GM21717 (cell line): Measurements from ENCODE around the gene ATP4B.

Source experiments
- ATAC-seq: cut with Tn5 transposase; IDR thresholded peaks from one replicate; pipeline ENCODE4 v1.9.1; 2021; ENCODE audit warnings: mild to moderate bottlenecking, moderate library complexity; ENCODE audit not compliant: unreplicated experiment

Gene ATP4B

DNA sequence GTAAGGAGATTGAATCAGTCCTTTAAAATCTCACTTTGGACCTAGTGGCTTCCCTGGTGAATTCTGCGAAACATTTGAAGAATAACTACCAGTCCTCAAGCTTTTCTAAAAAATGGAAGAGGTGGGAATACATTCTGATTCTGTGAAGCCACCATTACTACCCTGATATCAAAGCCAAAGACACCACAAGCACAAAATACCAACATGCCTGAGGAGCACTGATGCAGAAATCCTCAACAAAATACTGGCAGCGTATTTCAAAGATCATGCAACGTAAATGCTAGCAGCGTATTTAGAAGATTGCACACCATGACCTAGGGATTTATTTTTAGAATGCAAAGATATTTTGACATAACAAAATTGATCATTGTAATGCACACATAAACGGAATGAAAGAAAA lies 14.4 kb downstream of the ATP4B start:
- ATAC-seq: no peak

DNA sequence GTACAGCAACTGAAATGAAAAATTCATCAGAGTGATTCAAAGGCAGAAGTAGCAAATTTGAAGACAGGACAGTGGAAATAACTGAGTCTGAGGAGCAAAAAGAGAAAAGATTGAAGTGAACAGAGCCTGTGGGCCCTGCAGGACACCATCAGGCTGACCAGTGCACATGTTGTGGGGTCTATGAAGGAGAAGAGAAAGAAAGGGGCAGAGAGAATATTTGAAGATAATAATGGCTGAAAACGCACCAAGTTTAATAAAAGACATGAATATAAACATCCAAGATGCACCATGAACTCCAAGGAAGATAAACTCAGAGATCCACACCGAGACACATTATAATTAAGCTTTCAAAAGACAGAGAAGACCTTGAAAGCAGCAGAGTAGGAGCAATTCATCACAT lies 15.4 kb downstream of the ATP4B start:
- no peak for ATAC-seq

DNA sequence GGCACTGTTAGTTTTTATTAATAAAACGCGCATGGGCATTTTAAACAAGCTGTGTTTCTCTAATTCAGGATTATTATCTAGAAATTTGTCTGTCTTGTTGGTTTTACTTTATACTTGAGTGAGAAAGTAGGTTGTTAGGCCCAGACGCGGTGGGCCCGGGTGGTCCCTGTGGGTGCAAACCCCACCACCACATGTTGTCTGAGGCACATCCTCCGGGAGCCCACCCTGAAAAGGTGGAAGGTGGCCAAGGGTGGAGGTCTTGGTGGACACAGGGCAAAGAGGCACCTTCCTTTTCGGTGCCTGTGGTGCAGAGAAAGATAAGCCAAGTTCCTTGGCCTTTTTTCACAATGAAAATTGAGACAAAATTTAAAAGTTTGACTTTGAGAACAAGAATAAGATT lies 16.6 kb downstream of the ATP4B start:
- ATAC-seq: no peak

DNA sequence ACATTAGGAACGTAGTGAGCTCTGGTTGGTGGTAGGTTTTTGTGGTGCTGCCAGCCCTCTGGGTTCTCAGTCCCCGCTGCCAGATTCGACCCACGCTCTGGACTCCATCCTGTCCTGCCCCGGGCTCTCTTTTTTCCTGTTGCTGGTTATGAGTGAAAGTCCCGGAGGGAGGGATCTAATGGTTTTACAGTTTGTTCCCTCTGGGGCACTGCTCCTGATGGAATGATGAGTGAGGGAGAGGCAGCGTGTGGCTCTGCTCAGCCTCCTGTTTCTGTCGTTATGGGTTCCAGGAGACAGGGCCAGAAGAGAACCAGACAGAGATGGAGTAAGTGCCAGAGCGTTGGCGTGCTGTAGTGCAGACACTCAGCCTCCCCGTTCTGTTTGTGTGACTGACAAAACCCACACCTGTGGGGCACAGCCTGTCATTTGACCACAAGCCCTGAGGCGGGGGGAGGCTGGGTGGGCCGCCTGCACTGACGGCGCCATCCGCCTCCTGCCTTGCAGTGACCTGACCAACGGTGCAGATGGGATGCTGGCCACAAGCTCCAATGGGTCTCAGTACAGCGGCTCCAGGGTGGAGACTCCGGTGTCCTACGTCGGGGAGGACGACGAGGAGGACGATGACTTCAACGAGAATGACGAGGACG lies 18.3 kb downstream of the ATP4B start:
- ATAC-seq: no peak

DNA sequence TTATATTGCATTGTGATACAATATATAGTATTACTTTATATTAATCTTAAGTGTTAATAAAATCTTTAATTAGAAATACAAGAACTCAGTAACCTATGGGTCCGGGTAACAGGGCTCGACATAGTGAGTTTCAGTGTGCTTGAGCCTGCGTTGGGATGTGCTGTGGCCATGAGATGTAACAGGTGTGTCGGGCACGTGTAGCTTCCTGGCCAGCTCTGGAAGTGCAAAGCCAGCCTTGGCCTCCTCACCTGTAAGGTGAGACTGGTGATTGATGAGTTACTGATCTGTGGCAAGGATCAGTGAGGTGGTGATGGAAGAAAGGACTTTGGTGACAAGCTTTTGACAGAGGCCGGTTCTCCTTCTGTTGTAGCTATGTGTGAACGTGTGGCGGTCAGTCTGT lies 19.2 kb downstream of the ATP4B start:
- no peak for ATAC-seq

DNA sequence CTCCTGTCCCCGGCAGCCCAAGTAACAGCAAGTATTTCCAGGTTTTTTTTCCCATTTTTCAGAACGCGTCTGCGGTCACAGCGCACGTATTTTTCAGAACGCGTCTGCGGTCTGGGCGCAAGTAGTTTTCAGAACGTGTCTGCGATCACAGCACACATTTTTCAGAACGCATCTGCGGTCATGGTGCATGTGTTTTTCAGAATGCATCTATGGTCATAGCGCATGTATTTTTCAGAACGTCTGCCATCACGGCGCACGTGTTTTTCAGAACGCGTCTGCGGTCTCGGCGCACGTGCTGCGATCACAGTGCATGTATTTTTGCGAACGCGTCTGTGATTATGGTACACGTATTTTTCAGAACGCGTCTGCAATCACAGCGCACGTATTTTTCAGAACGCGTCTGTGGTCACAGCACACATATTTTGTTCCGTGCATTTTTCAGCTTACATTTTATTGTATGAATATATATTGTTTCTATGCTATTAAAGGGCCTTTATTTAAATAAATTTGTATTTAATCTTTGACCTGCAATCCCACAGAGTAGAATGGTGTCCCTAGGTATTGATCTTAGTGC lies 19.7 kb downstream of the ATP4B start:
- no peak for ATAC-seq

DNA sequence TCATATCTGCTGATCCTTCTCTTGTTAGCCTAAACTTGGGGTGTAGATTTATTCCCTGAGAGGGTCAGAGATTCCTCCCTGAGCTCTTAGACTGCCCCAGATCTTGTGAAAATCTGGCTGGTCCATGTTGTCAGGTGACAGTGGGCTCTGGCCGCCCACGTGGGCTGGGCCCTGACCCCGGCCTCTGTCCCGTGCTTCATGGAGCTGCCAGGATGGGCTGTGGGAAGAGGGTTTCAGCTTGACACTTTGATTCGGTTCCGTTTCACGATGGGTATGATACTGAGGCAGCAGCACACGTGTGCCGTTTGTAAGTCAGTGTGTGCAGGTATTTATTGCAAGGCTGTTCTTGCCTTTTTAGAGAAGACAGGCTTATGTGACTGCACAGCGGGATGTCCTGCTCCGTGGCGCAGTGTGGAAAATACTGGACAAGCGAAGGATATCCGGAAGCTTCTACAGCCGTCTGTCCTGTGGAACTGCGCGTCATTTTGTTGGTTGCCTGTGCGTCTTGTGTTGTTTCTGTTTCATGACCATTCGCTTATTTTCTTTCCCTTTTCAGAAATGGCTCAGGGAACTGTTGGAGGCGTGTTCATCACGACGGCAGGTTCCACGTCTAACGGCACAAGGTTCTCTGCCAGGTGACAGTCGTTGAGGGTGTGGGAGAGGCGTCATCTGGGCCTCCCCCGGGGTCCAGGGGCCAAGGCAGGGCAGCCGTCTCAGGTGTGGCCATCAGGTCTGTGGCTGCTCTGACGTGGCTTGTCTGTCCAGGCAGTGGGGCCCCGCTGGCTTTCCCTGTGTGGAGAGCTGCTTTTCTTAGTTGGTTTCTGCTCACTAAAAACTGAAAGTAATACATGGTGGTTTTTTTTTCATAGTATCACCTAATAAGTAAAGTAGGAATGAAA lies 20.5 kb downstream of the ATP4B start:
- ATAC-seq: no peak

DNA sequence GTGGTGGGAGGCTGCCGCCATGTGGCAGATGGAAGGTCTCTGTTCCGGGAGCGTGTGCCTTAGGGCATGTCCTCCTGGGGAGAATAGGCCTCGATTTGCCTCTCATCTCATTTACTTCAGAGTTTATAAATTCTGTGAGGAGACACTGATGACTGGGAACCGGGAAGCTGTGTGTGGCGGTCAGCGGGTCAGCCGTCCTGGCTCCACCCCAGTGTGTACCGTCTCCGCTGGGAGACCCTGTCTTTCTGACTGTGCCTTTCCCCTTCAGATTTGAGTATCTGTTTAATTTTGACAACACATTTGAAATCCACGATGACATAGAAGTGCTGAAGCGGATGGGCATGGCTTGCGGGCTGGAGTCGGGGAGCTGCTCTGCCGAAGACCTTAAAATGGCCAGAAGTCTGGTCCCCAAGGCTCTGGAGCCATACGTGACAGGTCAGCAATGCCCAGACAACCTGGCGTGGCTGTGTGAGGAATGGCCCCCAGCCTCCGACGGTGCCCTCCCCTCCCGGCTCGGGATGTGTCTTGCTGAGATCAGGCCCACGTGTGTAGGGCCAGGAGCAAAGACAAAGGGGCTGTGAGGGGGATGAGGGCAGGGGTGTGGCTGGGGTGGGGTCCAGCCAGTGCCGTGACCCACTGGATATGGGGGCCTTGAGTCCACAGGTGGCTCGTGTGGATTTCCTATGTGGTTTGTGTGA lies 21.6 kb downstream of the ATP4B start:
- ATAC-seq: no peak

DNA sequence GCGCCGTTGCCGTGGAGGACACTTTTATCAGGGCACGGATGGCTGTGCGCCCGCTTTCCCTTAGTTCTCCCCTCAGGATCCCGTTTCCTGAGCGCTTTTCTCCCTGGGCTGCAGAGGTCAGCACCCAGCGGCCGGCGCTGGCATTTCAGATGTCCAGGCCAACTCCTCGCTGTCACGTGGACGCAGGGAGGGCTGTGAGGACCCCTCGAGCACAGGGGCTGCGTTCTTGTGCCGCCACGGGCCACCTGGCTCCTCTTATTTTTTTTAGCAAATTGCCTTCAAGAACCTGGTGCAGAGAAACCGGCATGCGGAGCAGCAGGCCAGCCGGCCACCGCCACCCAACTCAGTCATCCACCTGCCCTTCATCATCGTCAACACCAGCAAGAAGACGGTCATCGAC lies 22.3 kb downstream of the ATP4B start:
- ATAC-seq: no peak

DNA sequence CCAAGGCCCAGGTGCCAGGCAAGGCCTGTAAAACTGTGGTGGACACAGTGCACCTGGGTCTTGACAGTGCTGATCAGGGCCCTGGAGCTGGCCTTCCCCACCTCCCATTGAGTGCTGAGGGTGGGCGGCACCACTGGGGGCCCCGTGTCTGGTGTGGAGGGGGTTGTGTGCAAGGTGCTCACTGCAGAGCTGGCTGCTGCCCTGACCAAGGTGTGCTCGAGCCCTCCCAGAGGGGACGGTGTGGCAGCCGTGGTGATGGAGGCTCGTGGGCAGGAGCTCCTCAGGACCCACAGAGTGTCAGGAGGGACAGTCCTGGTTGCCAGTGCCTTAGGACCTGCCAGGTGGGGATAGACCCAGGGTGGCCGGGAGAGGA lies 23.0 kb downstream of the ATP4B start:
- no peak for ATAC-seq

DNA sequence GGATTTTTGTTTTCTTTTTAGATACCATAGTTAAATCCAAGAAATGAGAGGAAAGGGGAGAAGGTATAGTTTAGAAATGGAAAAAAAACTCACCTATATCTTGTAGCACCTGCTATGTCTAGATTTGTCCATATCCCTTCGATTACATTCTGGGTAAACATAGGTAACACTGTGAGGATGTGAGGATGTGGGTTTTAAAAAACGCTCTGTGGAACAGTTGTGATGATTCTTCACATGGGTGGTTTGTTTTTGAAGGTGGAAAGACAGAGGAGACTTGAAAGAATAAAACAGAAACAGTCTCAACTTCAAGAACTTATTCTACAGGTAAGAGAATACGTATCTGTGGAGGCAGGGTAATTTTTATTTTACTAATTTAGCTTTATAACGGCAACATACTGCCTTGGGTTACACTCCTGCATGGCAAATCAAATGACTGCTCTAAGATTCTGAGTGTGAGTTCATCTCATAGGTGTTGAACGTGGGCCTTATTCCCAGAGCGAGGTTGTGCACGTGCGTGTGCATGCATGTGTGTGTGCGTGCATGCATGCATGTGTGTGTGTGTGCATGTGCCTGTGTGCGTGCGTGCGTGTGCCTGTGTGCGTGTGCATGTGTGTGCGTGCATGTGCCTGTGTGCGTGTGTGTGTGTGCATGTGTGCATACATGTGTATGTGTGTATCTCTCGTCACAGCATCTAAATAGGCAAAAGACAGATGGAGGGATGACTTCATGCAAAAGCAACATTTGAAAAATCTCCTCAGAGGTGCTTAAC lies 23.5 kb downstream of the ATP4B start:
- no peak for ATAC-seq

DNA sequence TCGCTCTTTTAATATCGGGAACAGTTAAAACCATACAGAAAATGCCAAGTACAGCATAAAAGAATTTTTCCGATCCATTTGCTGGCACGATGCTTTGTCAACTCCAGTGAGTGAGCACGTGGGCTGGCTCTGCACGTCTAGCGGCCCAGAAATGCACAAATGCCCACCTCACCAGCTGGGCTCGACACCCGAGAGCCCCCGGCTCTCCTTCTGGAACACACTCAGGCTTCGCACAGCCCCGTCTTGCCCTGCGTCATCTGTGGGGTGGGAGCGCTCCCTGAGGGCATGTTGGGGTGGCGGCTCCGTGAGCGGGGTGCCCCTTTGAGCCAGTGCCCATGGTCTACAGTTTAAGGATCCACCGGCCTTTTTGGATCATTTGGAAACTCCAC lies 24.5 kb downstream of the ATP4B start:
- no peak for ATAC-seq

DNA sequence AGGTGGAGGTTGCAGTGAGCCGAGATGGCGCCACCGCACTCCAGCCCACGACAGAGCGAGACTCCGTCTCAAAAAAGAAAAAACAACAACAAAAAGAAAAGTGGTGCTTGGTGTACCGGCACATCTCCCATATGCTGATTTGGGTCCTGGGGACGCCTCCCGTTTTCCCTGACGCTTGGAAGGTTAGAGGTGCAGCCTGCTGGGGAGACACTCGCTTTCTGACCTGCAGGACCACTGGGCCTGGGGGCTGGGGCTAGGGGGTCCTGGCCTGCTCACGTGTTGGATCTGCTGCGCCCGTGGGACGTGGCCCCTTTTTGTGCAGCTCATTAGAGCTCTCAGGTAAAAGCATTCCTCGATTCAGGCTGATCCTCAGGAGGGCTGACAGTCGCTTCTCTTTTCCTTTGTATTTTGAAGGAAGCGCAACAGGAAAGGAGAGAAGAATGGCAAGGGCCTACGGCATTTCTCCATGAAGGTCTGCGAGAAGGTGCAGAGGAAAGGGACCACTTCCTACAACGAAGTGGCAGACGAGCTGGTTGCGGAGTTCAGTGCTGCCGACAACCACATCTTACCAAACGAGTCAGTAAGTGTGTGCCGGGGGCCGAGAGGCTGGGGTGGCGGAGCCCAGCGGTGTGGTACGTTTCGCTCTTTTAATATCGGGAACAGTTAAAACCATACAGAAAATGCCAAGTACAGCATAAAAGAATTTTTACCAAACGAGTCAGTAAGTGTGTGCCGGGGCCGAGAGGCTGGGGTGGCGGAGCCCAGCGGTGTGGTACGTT lies 25.1 kb downstream of the ATP4B start:
- no peak for ATAC-seq

DNA sequence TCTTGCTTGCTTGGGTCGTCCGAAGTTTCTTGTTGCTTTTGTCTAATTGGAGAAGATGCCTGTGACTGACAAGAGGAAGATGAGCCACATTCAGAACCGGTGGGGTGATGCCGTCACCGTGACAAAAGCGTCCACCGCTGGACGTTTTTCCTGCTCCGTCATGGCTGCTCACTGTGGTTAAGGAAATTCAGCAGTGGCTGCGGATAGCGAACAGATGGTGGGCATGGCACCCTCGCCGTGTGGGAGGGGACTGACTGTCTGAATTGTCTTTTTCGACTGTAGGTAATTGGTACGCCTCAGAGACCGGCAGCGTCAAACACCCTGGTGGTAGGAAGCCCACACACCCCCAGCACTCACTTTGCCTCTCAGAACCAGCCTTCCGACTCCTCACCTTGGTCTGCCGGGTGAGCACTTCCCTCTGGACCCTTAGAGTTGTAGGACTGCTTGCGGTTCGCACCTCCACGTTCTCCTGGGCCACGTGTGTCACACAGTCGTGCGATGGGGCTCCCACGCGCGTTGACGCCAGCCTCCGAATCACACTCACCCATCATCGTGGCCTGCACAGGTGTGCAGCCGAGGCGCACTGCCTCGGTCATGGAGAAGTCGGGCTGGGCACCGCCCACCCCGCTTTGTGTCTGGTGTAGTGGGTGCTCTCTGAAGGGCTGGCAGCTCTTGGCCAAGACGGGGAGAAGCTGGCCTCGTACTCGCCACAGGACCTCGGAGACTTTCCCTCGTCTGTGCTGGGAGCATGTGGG lies 26.5 kb downstream of the ATP4B start:
- no peak for ATAC-seq

DNA sequence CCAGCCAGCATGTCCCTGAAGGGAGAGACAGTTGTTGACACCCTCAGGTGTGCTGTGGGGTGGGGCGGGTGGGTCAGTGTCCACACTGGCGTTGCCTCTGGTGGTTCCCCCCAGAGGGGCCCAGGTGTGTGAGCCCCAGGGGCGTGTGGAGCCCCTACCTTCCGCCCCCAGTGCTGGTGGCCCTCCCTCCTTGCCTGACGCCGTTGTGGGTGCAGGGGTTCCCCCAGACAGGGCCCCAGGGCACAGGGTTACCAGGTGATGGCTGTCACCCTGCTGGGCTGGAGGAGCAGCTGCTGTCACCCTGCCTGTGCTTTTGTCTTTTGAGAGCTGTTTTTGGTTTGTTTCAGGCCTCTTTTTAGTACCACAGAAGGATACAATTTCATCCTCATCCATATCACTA lies 27.2 kb downstream of the ATP4B start:
- ATAC-seq: no peak

DNA sequence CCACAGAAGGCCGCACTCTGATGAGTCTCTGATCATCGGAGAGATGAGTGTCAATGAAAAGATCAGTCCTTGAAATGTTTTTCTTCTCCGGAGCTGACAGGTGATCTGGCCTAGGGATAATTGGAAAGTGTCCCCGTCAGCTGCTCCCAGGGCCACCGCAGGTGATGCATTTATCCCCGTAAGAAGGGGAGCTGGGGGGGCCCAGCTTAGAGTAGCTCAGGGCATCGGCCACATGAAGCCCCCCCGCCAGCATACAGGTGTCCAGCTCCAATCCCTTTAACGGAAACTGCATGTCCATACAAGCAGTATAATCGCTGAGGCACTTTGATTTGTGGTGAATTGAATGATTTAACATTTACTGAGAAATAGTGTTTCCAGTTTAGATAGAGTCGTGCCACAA lies 27.7 kb downstream of the ATP4B start:
- no peak for ATAC-seq

DNA sequence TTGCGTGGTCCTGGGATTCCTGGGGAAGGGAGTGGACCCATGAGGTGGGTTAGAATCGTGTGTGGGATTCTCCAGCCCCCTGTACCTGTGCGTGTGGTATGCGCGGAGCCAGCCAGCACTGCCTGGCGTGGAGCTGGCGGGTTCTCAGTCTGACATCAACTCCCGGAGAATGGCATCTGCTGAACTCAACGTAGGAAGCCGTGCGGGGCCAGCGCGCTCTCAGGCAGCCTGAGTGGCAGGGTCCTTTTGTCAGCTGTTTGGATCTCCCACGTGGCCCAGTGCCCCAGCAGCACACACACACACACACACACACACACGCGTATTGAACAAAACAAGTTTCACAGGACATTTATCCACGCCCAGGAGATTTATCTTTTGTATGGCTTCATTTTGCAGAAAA lies 28.1 kb downstream of the ATP4B start:
- ATAC-seq: no peak

DNA sequence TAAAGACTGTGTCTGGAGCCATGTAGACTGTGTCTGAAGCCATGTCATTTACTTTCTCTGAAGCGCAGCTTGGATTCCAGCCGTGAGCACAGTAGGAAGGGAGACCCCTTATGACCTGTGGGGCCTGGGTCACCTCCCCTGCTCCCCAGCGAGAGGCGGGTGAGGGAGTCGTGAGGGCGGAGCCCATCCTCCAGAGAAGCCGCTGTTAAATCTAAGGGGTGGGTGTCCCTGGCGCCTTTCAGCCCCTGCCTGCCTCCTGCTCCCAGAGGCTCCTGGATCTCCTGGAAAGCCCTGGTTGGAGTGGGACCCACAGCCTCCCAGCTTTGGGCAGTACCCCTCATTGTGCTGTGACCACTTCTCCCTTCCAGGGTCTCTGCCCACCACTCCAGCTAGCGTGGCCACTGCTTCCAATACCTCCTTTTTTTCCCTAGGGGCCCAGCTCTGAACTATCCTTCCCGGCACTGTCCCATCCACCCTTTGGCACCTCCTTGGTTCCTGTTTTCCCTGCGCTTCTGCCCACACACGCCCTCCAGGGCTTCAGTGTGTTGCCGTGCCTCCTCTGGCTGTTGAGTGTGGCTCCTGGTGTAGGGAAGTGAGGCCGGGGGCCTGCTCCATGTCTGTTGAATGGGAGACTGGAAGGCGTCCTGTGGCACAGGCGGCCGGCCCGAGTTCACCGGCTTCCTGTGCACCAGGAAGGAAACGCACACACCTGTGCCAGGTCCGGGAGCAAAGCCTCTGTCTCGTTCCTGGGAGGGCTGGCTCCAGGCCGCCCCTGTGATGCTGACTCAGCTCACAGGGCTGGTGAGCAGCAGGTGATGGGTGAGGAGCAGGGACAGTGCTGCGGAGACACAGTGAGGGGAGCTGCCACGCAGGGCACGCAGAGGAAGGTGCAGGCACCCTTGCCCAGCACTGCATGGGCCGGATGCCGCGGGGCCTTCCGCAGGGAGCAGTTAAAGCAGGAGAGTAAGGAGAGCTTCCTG lies 29.4 kb downstream of the ATP4B start:
- ATAC-seq: no peak
